IPS-NIHi11 (cell line): ENCODE data around the gene TRIAP1.
"Not testable (repeated sequence)": the region's sequence is repeated elsewhere in the genome, so short reads cannot be mapped to it uniquely, and the experiment has no call there.

ENCODE experiments used
- DNase-seq: peaks from one replicate; pipeline ENCODE4 v3.0.0; 2012; ENCODE audit warnings: mixed read lengths, low spot score

The TRIAP1 gene

GRCh38 chr12:120468821-120469449 is 22.8 kb upstream of the TRIAP1 start:
- DNase-seq = peak; percentile 80

GRCh38 chr12:120468325-120468820 is 22.2 kb upstream of the TRIAP1 start:
- peak; percentile 21 for DNase-seq

DNA sequence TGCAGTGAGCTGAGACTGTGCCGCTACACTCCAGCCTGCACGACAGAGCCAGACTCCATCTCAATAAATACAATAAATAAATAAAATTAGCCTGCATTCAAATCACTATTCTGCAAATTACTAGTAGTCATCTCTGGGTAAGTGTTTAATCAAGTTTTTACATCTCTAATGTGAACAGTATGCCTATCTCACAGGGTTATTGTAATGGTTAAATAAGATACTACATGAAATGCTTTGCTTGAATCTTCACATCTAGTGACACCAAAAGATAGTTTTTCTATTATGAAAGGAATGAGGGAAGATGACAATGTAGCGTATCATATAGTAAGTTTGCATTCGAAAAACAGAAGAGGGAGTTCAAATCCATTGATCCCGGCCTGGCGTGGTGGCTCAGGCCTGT is 21.3 kb upstream of the TRIAP1 start:
- DNase-seq = no peak

GRCh38 chr12:120466560-120467315 is 20.6 kb upstream of the TRIAP1 start:
- no peak for DNase-seq

- DNase-seq = no peak
Measured at GRCh38 chr12:120465756-120466155, 19.6 kb upstream of the TRIAP1 start.

- no peak for DNase-seq
Measured at GRCh38 chr12:120463712-120464111, 17.5 kb upstream of the TRIAP1 start.

GRCh38 chr12:120462099-120462640 is 16.0 kb upstream of the TRIAP1 start:
- no peak for DNase-seq

DNA sequence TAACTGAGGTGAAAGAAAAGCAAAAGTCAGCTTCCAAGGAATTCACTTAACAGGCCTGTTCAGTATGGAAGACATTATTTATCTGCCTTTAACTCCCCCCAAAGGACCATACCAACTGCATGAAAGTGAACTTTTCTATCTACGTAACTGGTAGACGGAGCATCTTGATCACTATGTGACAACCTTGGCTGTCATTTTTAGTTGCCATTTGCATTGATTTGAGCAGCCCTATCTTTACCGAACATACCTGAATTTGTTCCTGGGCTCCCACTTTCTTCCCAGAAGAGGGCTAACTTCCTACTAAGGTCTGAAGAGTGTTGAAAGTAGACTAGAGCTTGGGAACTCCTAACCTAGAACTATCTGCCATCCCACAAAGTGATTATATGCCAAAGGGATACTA is 14.0 kb upstream of the TRIAP1 start:
- DNase-seq = no peak

GRCh38 chr12:120457133-120457532 is 10.9 kb upstream of the TRIAP1 start:
- DNase-seq = peak; percentile 59

DNA sequence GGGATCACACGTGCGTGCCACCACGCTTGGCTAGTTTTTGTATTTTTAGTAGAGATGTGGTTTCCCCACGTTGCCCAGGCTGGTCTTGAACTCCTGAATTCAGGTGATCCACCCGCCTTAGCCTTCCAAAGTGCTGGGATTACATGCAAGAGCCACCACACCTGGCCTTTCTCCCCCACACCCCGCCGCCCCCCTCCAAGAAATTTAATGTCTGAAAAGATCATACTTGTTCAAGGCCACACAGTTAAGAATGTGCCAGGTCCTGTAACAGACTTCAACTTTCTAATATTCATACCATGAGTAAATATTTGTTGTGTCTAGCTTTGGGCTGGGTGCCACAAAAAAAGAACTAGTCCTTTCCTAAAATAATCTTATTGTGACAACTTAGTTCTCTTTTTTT is 9.1 kb upstream of the TRIAP1 start:
- DNase-seq = no peak

DNA sequence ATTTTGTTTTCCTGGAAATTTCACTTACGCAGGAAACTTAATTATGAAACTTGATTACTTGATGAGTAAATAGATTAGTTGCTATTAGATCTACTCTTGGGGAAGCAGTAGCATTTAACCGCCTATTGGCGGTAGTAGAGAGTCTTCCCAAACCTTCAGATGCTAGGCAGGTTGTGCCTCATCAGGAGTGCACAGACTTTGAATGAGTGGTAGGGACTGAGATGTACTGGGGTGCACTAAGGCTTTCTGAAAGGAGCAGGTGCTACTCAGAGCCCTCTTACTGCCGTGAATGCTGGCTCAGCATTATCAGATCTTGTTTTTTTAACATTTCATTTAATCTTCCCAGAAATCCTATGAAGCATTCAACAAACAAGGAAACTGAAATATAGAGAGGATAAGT is 7.8 kb upstream of the TRIAP1 start:
- peak; percentile 59 for DNase-seq

- no peak for DNase-seq
Measured at GRCh38 chr12:120453060-120453750, 7.0 kb upstream of the TRIAP1 start.

GRCh38 chr12:120452524-120452923 is 6.3 kb upstream of the TRIAP1 start:
- not testable (repeated sequence) for DNase-seq

- DNase-seq = no peak
Measured at GRCh38 chr12:120447992-120448391, 1.8 kb upstream of the TRIAP1 start.

DNA sequence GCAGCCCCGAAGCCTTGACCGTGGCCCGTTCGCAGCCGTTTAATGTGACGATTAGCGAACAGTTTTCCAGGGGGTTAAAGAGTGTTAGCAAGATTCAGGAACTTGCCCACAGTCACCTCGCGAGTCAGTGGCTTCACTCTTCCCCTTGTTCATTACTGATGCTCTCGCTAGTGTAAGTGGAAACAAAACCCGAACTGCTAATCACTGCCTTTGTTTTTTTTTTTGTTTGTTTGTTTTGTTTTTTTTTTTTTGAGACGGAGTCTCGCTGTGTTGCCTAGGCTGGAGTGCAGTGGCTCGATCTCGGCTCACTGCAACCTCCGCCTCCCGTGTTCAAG is 627 bp upstream of the TRIAP1 start:
- not testable (repeated sequence) for DNase-seq

- DNase-seq = no peak
Measured at GRCh38 chr12:120444676-120445075, 1.5 kb downstream of the TRIAP1 start.

DNA sequence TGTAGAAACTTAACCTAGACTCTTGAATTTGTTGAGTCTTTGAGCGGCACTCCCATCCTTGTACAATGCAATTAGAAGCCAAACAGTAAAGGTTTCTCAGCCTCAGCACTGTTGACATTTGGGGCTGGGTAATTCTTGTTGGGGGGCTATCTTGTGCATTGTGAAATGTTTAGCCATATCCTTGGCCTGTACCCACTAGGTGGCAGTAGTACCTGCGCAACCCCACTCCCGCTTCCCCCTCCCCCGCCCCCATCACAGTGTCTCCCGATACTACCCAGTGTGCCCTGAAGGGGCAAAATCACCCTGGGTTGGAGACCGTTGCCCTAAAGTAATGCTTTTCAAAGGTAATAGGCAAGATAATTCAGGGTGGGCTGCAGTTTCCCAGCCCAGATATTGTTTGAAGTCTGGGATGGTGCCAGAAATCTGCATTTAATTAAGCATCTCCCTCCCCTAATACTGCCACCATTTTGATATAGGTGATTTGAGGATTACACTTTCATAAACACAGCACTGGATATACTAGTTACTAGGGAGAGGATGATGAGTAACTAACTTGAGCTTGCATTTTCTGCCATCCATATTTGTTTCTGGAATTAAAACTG is 6.4 kb downstream of the TRIAP1 start:
- DNase-seq = peak; percentile 86

DNA sequence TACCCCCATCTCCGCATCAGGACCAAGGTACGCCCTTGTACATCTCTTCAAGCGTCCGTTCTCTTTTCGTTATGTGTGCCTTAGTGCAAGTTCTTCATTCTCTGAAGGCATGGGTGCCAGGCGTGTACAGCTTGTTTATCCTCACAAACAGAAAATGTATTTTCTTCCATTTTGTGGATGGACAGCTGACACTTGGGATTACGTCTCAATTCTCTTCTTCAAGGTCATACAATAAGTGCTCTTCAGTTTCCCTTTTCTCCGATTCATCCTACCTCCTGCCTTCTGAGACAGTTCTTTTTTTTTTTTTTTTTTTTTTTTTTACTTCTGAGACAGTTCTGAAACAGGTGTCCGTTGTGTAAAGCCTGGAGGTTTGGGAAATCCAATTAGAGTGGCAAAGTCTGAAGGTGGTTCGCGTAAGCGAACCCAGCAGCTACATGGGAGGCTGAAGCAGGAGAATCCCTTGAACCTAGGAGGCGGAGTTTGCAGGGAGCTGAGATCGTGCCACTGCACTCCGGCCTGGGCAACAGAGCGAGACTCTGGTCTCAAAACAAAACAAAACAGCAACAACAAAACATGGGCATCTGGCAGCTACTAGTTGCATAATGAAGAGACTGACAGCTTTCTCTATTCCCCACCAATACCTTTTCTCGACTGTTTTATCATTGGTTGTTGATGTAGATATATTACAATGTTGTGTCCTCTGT is 7.5 kb downstream of the TRIAP1 start:
- DNase-seq = no peak

DNA sequence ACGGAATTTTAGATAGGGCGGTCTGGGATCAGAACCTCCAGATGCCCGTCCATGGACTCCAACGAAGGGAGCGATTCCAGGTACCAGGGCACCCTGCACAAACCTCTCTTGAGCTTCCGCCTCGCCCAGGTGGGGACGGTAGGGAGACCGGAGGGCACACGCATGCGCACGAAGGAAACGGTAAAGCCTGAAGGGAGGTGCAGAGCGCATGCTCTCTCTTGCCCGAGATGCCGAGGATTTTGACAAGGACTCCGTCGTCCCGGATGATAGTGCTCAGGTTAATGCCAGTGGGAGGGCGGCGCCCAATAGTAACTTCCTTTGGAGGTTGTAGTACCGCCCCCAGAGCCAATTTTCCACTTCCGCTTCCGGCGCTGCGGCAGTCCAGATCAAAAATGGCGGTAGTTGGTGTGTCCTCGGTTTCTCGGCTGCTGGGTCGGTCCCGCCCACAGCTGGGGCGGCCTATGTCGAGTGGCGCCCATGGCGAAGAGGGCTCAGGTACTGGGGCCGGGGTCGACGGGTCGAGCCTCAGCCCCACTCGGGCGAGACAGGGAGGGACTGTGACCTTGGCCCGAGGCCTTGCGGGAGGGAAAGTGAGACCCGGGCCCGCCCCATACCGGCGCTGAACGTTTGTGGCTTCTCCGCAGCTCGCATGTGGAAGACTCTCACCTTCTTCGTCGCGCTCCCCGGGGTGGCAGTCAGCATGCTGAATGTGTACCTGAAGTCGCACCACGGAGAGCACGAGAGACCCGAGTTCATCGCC is 8.3 kb downstream of the TRIAP1 start, which contains the start of gene COX6A1:
Gene COX6A1 (plus strand): TSS at position 379 of the 760 bp plus-strand sequence. CDS start 14 bp downstream, at position 393.
- peak; percentile 96 for DNase-seq

DNA sequence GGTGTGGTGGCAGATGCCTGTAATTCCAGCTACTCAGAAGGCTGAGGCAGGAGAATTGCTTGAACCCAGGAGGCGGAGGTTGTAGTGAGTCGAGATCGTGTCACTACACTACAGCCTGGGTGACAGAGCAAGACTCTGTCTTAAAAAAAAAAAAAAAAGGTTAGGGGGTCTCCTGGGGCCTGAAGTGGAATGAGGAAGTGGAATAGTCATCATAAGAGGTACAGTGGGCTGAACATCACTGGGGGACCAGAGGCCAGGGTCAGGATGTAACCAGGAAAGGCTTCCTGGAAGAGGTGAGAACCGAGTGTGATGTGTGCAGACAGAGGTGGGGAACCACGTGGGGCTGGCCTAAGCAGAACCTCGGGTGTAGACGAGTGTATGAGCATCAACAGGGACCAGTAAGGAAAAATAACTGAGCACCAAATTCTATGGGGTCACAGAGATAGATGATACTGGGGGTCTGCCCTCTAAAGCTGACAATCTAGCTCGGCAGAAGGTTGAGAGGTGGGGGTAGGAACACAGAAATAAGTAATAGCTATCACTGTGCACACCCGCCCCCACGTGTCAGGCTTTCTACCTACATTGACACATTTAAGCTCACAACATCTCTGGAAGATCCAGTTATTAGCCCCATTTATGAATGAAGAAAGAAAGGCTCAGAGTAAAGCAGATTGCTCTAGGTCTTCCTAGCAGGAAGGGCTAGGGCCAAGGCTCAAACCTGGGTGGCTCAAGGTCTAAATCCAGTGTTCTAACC is 13.2 kb downstream of the TRIAP1 start:
- no peak for DNase-seq
